Stromal cell of bone marrow (primary cell): ENCODE measurements around the gene PAPPA2.
A peak's percentile ranks its signal among the peaks of the same experiment; 100 is the strongest.

Source experiments
- DNase-seq: peaks from one replicate; pipeline ENCODE4 v3.0.0-alpha.2; 2012; ENCODE audit warnings: low read depth

Gene PAPPA2

GRCh38 chr1:176858433-176858916 is 395.5 kb downstream of the PAPPA2 start:
- DNase-seq, result no peak

GRCh38 chr1:176863613-176864012 is 400.6 kb downstream of the PAPPA2 start:
- DNase-seq, result no peak

- DNase-seq, result no peak
These were observed 401.2 kb downstream of the PAPPA2 start for GRCh38 chr1:176864211-176864610.

- peak; percentile 8 for DNase-seq
These were observed 403.2 kb downstream of the PAPPA2 start for GRCh38 chr1:176866011-176866714.

- DNase-seq, result no peak
These were observed 406.6 kb downstream of the PAPPA2 start for GRCh38 chr1:176869577-176869976.

GRCh38 chr1:176876966-176877515 is 414.1 kb downstream of the PAPPA2 start:
- no peak for DNase-seq

- no peak for DNase-seq
These were observed 414.6 kb downstream of the PAPPA2 start for GRCh38 chr1:176877557-176877956.

- no peak for DNase-seq
These were observed 416.0 kb downstream of the PAPPA2 start for GRCh38 chr1:176878750-176879536.

GRCh38 chr1:176879784-176880620 is 417.0 kb downstream of the PAPPA2 start:
- no peak for DNase-seq

- DNase-seq, result peak; percentile 41
These were observed 418.1 kb downstream of the PAPPA2 start for GRCh38 chr1:176880955-176881595.

GRCh38 chr1:176884286-176884685 is 421.3 kb downstream of the PAPPA2 start:
- DNase-seq, result no peak

GRCh38 chr1:176884911-176885310 is 421.9 kb downstream of the PAPPA2 start:
- no peak for DNase-seq

- no peak for DNase-seq
These were observed 422.4 kb downstream of the PAPPA2 start for GRCh38 chr1:176885341-176885740.

GRCh38 chr1:176885751-176886150 is 422.8 kb downstream of the PAPPA2 start:
- DNase-seq, result no peak

GRCh38 chr1:176888471-176889032 is 425.6 kb downstream of the PAPPA2 start:
- no peak for DNase-seq

- no peak for DNase-seq
These were observed 430.8 kb downstream of the PAPPA2 start for GRCh38 chr1:176893625-176894352.

GRCh38 chr1:176894450-176894849 is 431.5 kb downstream of the PAPPA2 start:
- DNase-seq, result no peak
